H9 (cell line): Measurements from ENCODE around the gene ZER1. TPM values are rescaled to one million over a fixed set of nuclear protein-coding genes. Genes with fewer than 3 reads are reported as not detected.

Source experiments
- DNase-seq: peaks from one replicate; pipeline ENCODE4 v3.0.0-alpha.2; 2017
- H2AFZ ChIP-seq: one replicate; pipeline ENCODE4 v1.6.1; 2013; ENCODE audit warnings: mild to moderate bottlenecking, low read length, control low read depth, moderate library complexity
- H2AK5ac ChIP-seq: 2 replicates; pipeline ENCODE4 v1.6.1; 2013; ENCODE audit warnings: low read length, control low read depth, mixed read lengths; ENCODE audit not compliant: insufficient read length
- H2BK120ac ChIP-seq: one replicate; pipeline ENCODE4 v1.6.1; 2013; ENCODE audit warnings: low read depth, mild to moderate bottlenecking, low read length, control low read depth, inconsistent platforms; ENCODE audit not compliant: poor library complexity, severe bottlenecking
- H2BK12ac ChIP-seq: 2 replicates; pipeline ENCODE4 v1.6.1; 2013; ENCODE audit warnings: low read length, control low read depth, mixed read lengths, low read depth; ENCODE audit not compliant: insufficient read length
- H2BK15ac ChIP-seq: 2 replicates; pipeline ENCODE4 v1.6.1; 2013; ENCODE audit warnings: low read depth, low read length, control low read depth
- H2BK20ac ChIP-seq: one replicate; pipeline ENCODE4 v1.6.1; 2013; ENCODE audit warnings: low read depth, mild to moderate bottlenecking, low read length, control low read depth, inconsistent platforms; ENCODE audit not compliant: poor library complexity, severe bottlenecking
- H2BK5ac ChIP-seq: 2 replicates; pipeline ENCODE4 v1.6.1; 2013; ENCODE audit warnings: low read length, control low read depth, mixed read lengths; ENCODE audit not compliant: insufficient read length
- H3K14ac ChIP-seq: 2 replicates; pipeline ENCODE4 v1.6.1; 2013; ENCODE audit warnings: low read length, control low read depth; ENCODE audit not compliant: insufficient read depth
- H3K18ac ChIP-seq: 2 replicates; pipeline ENCODE4 v1.6.1; 2013; ENCODE audit warnings: low read depth, mild to moderate bottlenecking, mixed read lengths, low read length, control low read depth; ENCODE audit not compliant: insufficient read length
- H3K23ac ChIP-seq: 2 replicates; pipeline ENCODE4 v1.6.1; 2013; ENCODE audit warnings: low read length, control low read depth, mixed read lengths, low read depth; ENCODE audit not compliant: insufficient read length
- H3K23me2 ChIP-seq: 2 replicates; pipeline ENCODE4 v1.6.1; 2013; ENCODE audit warnings: low read depth, mild to moderate bottlenecking, mixed read lengths, low read length, control low read depth; ENCODE audit not compliant: insufficient read length, poor library complexity, severe bottlenecking
- H3K27ac ChIP-seq: 2 replicates; pipeline ENCODE4 v1.5.1; 2013; ENCODE audit warnings: low read length, control low read depth, mixed read lengths, low read depth; ENCODE audit not compliant: insufficient read length
- H3K27me3 ChIP-seq: 2 replicates; pipeline ENCODE4 v1.6.1; 2013; ENCODE audit warnings: low read length, control low read depth, inconsistent platforms; ENCODE audit not compliant: insufficient read depth
- H3K4ac ChIP-seq: 2 replicates; pipeline ENCODE4 v1.6.1; 2013; ENCODE audit warnings: low read depth, mild to moderate bottlenecking, control low read depth, inconsistent platforms, low read length, moderate library complexity
- H3K4me1 ChIP-seq: 2 replicates; pipeline ENCODE4 v1.6.1; 2013; ENCODE audit warnings: low read length, control low read depth, inconsistent platforms; ENCODE audit not compliant: insufficient read depth
- H3K4me2 ChIP-seq: 2 replicates; pipeline ENCODE4 v1.6.1; 2013; ENCODE audit warnings: low read length, control low read depth, mixed read lengths; ENCODE audit not compliant: insufficient read length, insufficient read depth
- H3K56ac ChIP-seq: 2 replicates; pipeline ENCODE4 v1.6.1; 2013; ENCODE audit warnings: low read depth, mild to moderate bottlenecking, mixed read lengths, low read length, control low read depth; ENCODE audit not compliant: insufficient read length
- H3K79me1 ChIP-seq: 2 replicates; pipeline ENCODE4 v1.6.1; 2013; ENCODE audit warnings: low read depth, mild to moderate bottlenecking, moderate library complexity, low read length, control low read depth, inconsistent platforms; ENCODE audit not compliant: insufficient read depth, poor library complexity, severe bottlenecking
- H3K79me2 ChIP-seq: 2 replicates; pipeline ENCODE4 v1.6.1; 2013; ENCODE audit warnings: low read length, control low read depth, inconsistent platforms; ENCODE audit not compliant: insufficient read depth
- H3K9ac ChIP-seq: 2 replicates; pipeline ENCODE4 v1.6.1; 2013; ENCODE audit warnings: low read length, control low read depth, mixed read lengths; ENCODE audit not compliant: insufficient read length; ENCODE audit errors: extremely low read depth
- H3K9me3 ChIP-seq: one replicate; pipeline ENCODE4 v1.6.1; 2013; ENCODE audit warnings: low read depth, low read length, inconsistent platforms; ENCODE audit not compliant: control insufficient read depth
- H3T11ph ChIP-seq: one replicate; pipeline ENCODE4 v1.6.1; 2013; ENCODE audit warnings: mild to moderate bottlenecking, low read length, control low read depth, inconsistent platforms
- H4K20me1 ChIP-seq: one replicate; pipeline ENCODE4 v1.6.1; 2013; ENCODE audit not compliant: control insufficient read depth, insufficient read length, insufficient read depth
- H4K5ac ChIP-seq: 2 replicates; pipeline ENCODE4 v1.6.1; 2013; ENCODE audit warnings: low read depth, mild to moderate bottlenecking, mixed read lengths, low read length, control low read depth; ENCODE audit not compliant: insufficient read length
- H4K8ac ChIP-seq: replicated peaks from 2 replicates; pipeline ENCODE4 v1.6.1; 2013; ENCODE audit warnings: low read length, control low read depth, mixed read lengths, low read depth; ENCODE audit not compliant: insufficient read length
- H4K91ac ChIP-seq: 2 replicates; pipeline ENCODE4 v1.6.1; 2013; ENCODE audit warnings: low read depth, mild to moderate bottlenecking, moderate library complexity, mixed read lengths, low read length, control low read depth; ENCODE audit not compliant: insufficient read length
- H3K27ac Mint-ChIP-seq, 3 experiments: 2 replicates in 2 of 3; 3 replicates in 1 of 3; pipeline ENCODE4 v1.8.0; 2020 to 2021; ENCODE audit warnings: mixed read lengths in 3 of 3, mild to moderate bottlenecking in 1 of 3, moderate library complexity in 1 of 3
- H3K27me3 Mint-ChIP-seq: 2 replicates; pipeline ENCODE4 v1.8.0; 2021; ENCODE audit warnings: low read depth, mild to moderate bottlenecking, moderate library complexity, mixed read lengths
- H3K36me3 Mint-ChIP-seq, 3 experiments: 2 replicates in 2 of 3; 3 replicates in 1 of 3; pipeline ENCODE4 v1.8.0; 2020 to 2021; ENCODE audit warnings: low read depth in 3 of 3, mixed read lengths in 3 of 3; ENCODE audit not compliant: insufficient read depth in 1 of 3
- H3K4me1 Mint-ChIP-seq, 2 experiments: 2 replicates each; pipeline ENCODE4 v1.8.0; 2020; ENCODE audit warnings: mixed read lengths in 2 of 2
- H3K4me3 Mint-ChIP-seq, 2 experiments: 2 replicates in 1 of 2; 3 replicates in 1 of 2; pipeline ENCODE4 v1.8.0; 2020 to 2021; ENCODE audit warnings: mild to moderate bottlenecking in 2 of 2, mixed read lengths in 2 of 2, moderate library complexity in 1 of 2
- H3K9me3 Mint-ChIP-seq, 2 experiments: 2 replicates in 1 of 2; 3 replicates in 1 of 2; pipeline ENCODE4 v1.8.0; 2020; ENCODE audit warnings: mild to moderate bottlenecking in 2 of 2, mixed read lengths in 2 of 2, moderate library complexity in 1 of 2
- CTCF ChIP-seq: fragments of 200-600 bp; sonication (generic); conservative IDR thresholded peaks from 3 replicates; pipeline ENCODE4 v1.8.0; 2021; ENCODE audit warnings: antibody characterized with exemption, mild to moderate bottlenecking
- WGBS: extraction: QIAGEN DNeasy Blood & Tissue Kit; methylation state at CpG from one replicate; pipeline ENCODE4 v1.1.7; 2013; ENCODE audit warnings: missing lambda C conversion rate, low lambda C conversion rate, mixed read lengths; ENCODE audit not compliant: insufficient read length; ENCODE audit errors: extremely low coverage; 5-methylcytosine and 5-hydroxymethylcytosine counted together
- total RNA-seq: library from RNA; stranded (reverse); gene quantifications from 2 replicates; pipeline ENCODE4 v1.2.1, GENCODE V29; 2021

Gene ZER1
- total RNA-seq, 1 experiment from 2014 or later = 24.2 TPM

- peaks cover 0 to 20% (median 8%) of the 10 kb centered on the region in 3 experiments; a peak in 2 of 7 replicates for H3K36me3 Mint-ChIP-seq
These were observed 40.6 kb downstream of the ZER1 start for GRCh38 chr9:128731093-128731492.

More at GRCh38 chr9:128731093-128731492, 40.6 kb downstream of the ZER1 start:
- no peak overlapping the region for H2BK120ac ChIP-seq
- H3K4me2 ChIP-seq = no peak overlapping the region
- no peak overlapping the region for H3K56ac ChIP-seq
- no peak overlapping the region for H2BK5ac ChIP-seq
- no CpG with 5 or more reads among the region's 13 CpGs for WGBS
- H3K9ac ChIP-seq = no peak overlapping the region
- no peak overlapping the region for H3K14ac ChIP-seq
- no peaks in the 10 kb centered on the region for H3K79me2 ChIP-seq
- no peaks in the 10 kb centered on the region; the same call in none of the 2 replicates for H3K27me3 Mint-ChIP-seq
- H3K27me3 ChIP-seq = no peaks in the 10 kb centered on the region
- DNase-seq = no peak
- no peaks in the 10 kb centered on the region for H3K9me3 Mint-ChIP-seq
- no peaks in the 10 kb centered on the region for H3K79me1 ChIP-seq
- H3K27ac ChIP-seq = no peak overlapping the region
- no peaks in the 10 kb centered on the region for H3K4me1 ChIP-seq
- H3K18ac ChIP-seq = no peak overlapping the region
- H3K9me3 ChIP-seq = no peaks in the 10 kb centered on the region
- no peak overlapping the region for H4K5ac ChIP-seq
- peaks cover 8 to 11% of the 10 kb centered on the region in 2 experiments for H3K4me1 Mint-ChIP-seq
- no peak overlapping the region for H3K4ac ChIP-seq
- H3K23ac ChIP-seq = no peak overlapping the region
- H2AK5ac ChIP-seq = no peak overlapping the region
- H2BK15ac ChIP-seq = no peak overlapping the region
- no peaks in the 10 kb centered on the region for H3K23me2 ChIP-seq
- H2BK12ac ChIP-seq = no peak overlapping the region
- H4K8ac ChIP-seq = no peak overlapping the region
- H3T11ph ChIP-seq = no peak overlapping the region
- no peaks in the 10 kb centered on the region for H4K20me1 ChIP-seq
- no peak for TF ChIP-seq CTCF
- no peak overlapping the region for H4K91ac ChIP-seq
- H3K4me3 Mint-ChIP-seq = no peak overlapping the region
- H2BK20ac ChIP-seq = no peak overlapping the region
- no peak overlapping the region for H3K27ac Mint-ChIP-seq
- no peak overlapping the region for H2AFZ ChIP-seq
